GM13977 (cell line): Measurements from ENCODE around the gene CD22.
"Not testable (repeated sequence)": the region's sequence is repeated elsewhere in the genome, so short reads cannot be mapped to it uniquely, and the experiment has no call there.

ENCODE experiments used
- DNase-seq: peaks from one replicate; pipeline ENCODE4 v3.0.0; 2012; ENCODE audit warnings: low spot score
- CTCF ChIP-seq: IDR thresholded peaks from 2 replicates; pipeline ENCODE4 v1.5.1; 2012; ENCODE audit warnings: mild to moderate bottlenecking, control low read depth; ENCODE audit not compliant: insufficient read depth; ENCODE audit errors: extremely low read depth, missing control alignments
- in situ Hi-C: fragments of 300-500 bp; cut with MboI; formaldehyde crosslinking; loops from one replicate; pipeline ENCODE4 v1.12.0; 2022; ENCODE audit warnings: low sequenced_read_pairs, low pct_unique_long_range_greater_than_20kb, mixed read lengths, inconsistent platforms; ENCODE audit not compliant: unreplicated experiment

The CD22 gene

GRCh38 chr19:35370722-35371121 lies 41.7 kb downstream of the CD22 start, which contains the start of gene GPR42:
GPR42 (plus strand) TSS chr19:35371068; CDS start chr19:35371360, 292 bp downstream.
- DNase-seq: no peak
- TF ChIP-seq CTCF: no peak
- in situ Hi-C loops: no loop called here

GRCh38 chr19:35373492-35373891 lies 44.5 kb downstream of the CD22 start:
- TF ChIP-seq CTCF: no peak
- in situ Hi-C loops: no loop called here
- DNase-seq: no peak

- in situ Hi-C loops, DNase-seq: not testable (repeated sequence)
These were observed 45.0 kb downstream of the CD22 start for GRCh38 chr19:35374031-35374430.

GRCh38 chr19:35375505-35376307 lies 46.7 kb downstream of the CD22 start:
- in situ Hi-C loops: no loop called here
- TF ChIP-seq CTCF: no peak
- DNase-seq: no peak

GRCh38 chr19:35377656-35378055 lies 48.7 kb downstream of the CD22 start:
- TF ChIP-seq CTCF: no peak
- no peak for DNase-seq

DNA sequence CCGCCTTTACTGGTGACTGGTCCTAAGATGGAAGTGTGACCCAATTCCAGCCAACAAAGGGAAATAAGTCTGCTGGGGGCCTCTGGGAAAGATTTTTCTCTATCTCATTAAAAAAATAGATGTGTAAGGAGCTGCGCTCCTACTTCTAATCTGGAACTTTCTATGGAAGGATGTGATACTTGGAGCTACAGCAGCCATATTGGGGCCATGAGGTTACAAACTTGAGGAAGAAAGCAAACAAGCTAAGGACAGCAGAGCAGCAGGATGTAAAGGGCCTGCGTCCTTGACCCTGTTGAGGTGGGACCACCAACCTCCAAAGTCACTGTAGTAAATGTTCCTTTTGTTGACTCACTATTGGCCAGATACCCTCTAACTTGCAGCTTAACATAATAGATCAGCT lies 49.4 kb downstream of the CD22 start:
- no peak for TF ChIP-seq CTCF
- DNase-seq: no peak
- in situ Hi-C loops: no loop called here

More at GRCh38 chr19:35377656-35378055, 48.7 kb downstream of the CD22 start:
- in situ Hi-C loops: no loop called here

DNA sequence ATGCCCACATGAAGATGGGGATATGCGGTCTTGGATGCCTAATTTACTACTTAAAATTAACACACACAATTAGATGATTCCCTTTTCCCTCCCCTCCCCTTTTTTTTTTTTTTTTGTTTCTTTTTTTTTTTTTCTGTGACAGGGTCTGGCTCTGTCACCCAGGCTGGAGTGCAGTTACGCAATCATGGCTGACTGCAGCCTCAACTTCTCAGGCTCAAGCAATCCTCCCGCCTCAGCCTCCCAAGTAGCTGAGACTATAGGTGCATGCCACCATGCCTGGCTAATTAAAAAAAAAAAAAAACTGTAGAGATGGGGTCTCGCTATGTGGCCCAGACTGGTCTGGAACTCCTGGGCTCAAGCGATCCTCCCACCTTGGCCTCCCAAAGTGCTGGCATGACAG lies 50.6 kb downstream of the CD22 start:
- DNase-seq, in situ Hi-C loops: not testable (repeated sequence)
